Stimulated activated CD4-positive, alpha-beta T cell treated with anti-CD3 and anti-CD28 coated beads, TNF-alpha, amount 100 ng/mL, for 4 hours (primary cell): Measurements from ENCODE around the gene RPS10.
A peak's percentile ranks its signal among the peaks of the same experiment; 100 is the strongest.
"Not testable (repeated sequence)": the region's sequence is repeated elsewhere in the genome, so short reads cannot be mapped to it uniquely, and the experiment has no call there.

Experiments
- DNase-seq, 3 experiments: peaks; one replicate each; pipeline ENCODE4 v3.0.0-alpha.2; 2020; ENCODE audit warnings: low read depth in 3 of 3

Gene RPS10

DNA sequence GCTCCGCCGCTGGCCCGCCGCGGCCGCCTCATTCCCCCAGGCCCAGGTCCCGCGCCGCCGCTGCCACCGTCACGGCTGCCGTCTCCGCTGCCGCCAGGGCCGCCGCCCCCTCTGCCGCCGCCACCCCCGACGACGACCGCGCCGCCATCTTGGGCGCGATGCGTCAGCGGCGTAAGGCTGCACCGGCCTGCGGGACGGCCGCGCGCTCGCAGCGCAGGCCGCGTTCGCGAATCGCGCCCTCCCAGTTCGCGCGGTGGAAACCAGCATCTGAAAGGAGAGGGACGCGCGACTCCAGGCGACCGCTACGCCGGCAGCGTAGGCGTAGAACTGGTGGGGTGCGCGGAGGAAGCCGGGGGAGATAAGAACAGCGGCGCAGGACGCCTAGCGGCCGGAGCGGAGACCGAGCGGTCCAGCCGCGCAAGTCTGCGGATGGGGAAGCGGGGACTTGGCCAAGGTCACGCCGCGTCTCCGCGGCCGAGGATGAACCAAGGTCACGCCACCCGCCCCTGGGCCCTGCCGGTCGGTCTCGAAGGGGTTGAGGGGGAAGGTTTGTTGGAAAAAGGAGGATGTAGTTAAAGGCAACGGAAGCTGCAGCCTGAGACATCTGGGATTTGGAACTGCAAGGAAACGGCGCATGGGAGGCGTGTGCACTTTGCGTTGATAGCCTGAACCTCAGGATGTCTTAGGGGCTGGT is 33.2 kb downstream of the RPS10 start, which contains the start of gene NUDT3:
Gene NUDT3 (minus strand): TSS at position 173 of the 694 bp plus-strand sequence. CDS start 307 bp downstream, outside the sequence.
- DNase-seq = peak; percentile 83 to 90 (median 89)

DNA sequence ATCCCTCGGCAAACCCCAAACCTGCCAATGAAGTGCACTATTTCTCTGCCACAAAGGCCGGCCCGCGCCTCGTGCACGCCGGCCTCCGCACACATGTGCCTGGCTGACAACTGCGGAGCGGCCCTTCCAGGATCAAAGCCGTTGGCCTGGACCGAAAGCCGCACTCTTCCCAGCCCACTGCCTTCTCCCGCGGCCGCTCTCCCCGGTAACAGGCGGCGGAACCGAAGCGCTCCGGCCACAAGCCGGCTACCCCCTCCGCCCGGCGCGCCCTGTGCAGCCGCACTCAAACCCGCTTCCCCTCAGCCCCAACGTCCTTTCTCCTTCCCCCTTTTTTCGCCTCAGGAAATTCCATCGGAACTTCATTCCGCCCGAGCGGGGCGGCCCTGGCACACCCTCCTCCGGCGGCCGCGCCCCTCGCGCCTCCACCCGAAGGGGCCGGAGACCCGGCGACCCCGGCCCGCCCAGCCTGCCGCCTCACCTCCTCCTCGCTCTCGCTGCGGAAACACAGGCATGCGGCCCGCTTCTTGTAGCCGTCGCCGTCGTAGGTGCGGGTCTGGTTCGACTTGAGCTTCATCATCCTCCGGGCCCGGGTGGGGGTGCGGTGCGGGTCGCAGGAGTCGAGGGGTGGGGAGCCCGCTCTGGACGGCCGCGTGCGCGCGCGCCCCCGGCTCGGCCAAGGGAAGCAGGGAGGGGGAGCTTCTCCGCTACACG is 33.9 kb downstream of the RPS10 start:
- DNase-seq = peak; percentile 29 to 42 (median 35)

DNA sequence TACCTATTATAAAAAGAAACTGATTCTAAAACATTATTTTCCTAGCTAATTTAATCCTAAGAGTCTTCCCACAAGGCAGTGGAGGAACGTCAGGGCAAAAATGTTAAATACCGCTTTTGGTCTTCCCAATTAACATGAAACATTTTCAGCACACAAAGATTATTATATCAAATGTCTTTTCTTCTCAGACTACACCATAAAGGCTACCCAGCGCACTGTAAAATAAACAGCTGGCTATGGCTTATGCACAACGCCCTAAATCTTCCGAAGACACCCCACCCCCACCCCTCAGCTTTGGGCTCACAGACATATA is 34.4 kb downstream of the RPS10 start:
- DNase-seq = no peak

DNA sequence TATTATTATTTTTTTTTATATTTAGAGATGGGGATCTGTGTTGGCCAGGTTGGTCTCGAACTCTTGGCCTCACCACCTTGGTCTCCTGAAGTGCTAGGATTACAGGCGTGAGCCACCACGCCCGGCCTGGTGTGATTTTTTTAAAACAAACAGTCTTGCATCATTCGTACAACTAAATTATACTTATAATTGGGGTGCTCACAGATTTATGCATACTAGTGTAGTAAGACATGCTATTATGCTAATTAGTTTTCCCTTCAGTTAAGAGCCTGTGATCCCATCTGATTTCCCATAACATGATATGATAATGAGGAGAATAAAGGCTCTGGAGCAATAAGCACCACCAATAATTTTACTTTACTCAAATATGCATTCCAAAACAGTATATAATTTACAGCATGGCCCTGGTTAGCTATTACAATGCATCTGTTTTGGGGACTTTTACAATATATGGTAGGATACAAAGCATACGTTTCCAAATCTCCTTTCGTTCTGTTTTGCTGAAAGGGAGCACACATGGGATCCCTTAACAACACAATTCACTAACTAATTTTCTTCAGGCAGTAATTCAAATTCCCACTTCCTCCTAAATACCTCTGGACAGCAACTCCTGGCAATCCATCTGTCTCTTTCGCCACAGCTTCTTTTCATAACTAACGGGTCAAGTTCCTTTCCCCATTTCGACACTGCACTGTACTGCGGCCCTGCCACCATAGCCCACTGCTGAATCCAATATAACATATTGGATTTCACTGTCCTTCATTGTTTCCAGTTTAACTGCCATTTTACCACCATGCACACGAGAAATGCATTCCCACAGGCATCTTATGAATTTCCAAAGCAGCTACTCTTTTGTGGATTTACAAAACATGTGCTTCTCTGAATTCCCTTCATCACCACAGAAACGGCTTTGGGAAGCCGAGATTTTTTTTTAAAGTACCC is 35.1 kb downstream of the RPS10 start:
- DNase-seq = no peak

DNA sequence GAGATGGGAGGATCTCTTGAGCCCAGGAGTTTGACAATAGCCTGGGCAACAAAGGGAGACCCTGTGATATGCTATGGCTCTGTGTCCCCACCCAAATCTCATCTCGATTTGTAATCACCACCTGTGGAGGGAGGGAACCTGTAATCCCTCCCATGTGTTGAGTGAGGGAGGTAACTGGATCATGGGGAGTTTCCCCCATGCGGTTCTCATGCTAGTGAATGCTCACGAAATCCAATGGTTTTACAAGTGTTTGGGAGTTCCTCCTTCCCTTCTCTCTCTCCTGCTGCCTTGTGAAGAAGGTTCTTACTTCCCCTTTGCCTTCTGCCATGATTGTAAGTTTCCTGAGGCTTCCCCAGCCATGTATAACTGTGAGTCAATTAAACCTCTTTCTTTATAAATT is 36.8 kb downstream of the RPS10 start:
- DNase-seq = no peak

DNA sequence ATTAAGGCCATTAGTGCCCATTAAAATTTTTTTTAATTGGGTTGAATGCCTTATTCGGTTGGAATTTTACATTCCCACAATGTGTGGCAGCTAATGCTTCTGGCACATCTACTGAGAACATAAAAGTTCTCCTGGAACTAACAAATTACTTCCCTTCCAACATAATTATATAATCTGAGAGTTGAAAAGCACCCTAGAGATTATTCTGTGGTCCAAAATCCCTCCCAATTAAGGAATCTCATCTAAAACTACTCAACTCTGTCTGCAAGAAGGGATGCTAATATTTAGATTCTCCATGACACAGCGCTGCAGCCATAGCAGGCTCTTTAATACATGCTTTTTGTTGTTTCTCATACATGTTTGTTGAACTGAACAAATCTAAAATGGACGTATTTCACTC is 37.4 kb downstream of the RPS10 start:
- DNase-seq = no peak

DNA sequence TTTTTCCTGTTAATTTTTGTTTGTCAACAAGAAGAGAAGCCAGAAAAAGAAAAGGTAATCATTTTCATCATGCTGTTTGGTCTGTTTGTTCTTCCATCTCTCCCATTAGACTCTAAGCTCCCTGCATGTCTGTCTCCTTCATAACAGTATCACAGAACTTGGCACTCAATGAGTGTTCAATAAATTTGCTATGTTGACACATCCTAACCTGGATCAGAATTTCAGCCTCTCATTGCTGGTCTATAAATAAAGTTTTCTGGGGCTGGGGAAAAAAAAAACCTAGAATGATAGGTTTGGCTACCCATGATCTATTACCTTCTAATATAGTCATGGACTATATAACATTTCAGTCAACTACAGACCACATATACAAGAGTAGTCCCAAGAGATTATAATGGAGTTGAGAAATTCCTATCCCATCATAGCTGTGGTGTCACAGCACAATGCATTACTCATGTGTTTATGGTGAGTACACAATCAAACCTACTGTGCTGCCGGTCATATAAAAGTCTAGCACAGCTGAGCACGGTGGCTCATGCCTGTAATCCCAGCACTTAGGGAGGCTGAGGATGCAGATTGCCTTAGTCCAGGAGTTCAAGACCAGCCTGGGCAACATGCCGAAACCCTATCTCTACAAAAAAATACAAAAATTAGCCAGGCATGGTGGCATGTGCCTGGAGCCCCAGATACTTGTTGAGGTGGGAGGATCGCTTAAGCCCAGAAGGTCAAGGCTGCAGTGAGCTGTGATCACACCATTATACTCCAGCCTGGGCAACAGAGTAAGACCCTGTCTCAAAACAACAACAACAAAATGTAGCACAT is 39.3 kb downstream of the RPS10 start:
- DNase-seq = no peak

DNA sequence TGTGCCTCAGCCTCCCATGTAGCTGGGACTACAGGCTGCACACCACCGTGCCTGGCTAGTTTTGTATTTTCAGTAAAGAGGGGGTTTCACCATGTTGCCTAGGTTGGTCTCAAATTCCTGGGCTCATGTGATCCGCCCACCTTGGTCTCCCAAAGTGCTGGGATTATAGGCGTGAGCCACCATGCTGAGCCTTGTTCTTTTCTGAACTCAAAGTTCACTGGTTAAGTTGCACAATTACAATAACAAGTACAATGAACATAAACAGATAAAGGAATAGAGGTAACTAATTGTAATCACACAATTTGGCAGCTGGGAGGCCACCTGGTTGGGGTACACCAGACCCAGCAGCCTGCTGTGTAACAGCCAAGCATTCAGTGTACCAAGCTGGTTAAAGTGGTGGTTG is 40.1 kb downstream of the RPS10 start:
- DNase-seq = no peak

DNA sequence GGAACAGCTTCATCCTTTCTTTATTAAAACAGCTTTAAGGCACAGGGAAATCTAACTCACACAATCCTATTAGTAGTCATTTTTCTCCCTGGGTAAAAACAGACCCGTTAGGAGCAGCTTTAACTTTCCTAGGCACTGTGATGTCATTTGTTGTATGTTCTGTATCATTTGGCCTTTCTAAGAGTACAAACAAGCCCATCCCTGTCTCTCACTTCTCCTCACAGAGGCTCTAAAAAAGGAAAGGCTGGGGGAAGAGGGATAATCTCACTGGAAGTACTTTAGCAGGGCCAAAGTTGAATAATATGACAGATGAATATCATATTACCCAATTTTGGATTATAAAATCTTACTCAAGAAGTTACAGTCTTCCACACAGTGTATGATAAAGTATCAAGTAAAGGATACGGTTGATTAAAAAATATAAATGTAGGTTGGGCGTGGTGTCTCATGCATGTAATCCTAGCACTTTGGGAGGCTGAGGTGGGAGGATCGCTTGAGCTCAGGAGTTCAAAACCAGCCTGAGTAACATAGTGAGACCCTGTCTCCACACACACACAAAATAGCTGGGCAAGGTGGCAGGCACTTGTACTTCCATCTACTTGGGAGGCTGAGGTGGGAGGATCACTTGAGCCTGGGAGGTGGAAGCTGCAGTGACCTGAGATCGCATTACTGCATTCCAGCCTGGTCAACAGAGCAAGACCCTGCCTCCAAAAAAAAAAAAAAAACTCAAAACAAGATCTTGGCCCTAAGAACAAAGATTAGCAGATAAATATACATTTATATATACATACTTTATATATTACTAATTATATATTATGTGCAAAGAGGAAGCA is 41.3 kb downstream of the RPS10 start:
- DNase-seq = no peak

DNA sequence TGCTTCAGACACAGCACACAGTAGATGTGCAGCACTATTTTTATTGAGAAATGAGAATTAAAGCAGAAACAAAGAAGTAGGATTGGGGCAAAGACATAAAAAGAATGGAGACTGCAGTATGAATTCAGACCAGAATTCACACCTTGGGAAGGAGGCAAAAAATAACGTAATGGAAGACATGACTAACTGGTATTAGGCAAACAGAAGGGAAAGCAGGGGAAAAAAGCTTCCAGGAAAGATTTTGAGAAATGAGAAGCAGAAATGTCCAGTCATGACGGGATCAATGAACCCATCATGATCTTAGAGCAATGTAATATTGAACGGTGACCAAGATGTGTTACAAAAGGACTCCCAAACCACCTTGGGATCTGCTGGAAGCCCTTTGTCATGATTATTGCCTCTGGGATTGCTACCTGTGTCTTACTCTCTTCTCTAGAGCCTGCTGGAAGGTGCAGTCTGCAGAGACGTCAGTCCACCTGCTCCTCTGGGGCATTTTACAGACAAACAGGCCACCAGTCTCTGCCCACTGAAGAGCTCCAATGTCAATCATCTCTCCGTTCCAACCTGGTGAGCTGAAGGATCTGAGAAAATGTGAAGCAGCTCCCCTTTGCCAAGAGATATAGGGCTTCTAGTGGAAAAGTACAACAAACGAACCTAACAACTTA is 42.1 kb downstream of the RPS10 start:
- no peak for DNase-seq

DNA sequence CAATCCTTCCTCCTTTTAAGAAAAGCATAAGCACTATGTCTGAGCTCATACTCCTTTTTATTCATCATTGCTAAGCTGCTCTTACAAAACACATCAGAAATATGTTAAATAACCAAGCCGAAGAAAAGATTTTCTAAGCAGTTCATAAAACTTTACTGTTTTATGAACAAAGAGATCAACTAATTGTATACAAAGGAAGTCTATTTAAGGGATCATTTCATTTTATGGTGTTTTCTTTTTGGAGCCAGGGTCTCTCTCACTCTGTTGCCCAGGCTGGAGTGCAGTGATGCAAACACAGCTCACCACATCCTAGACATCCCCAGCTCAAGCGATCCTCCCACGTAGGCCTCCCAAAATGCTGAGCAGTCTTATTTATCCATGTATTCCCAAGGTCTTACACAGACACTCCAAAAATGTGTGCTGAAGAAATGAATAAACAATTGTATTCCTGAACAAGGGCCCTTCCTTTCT is 42.7 kb downstream of the RPS10 start:
- DNase-seq = no peak

DNA sequence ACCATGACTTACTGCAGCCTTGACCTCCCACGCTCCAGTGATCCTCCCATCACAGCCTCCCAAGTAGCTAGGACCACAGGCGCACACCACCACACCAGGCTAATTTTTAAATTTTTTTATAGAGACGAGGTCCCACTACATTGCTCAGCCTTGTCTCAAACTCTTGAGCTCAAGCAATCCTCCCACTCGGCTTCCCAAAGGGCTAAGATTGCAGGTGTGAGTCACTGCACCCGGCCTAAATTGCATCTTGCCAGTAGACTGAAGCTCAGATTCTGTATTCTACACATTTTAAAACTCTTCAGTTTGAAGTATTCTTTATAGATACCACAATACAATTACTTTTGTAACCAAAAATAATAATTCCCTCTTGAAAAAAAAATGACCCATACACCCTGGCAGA is 44.8 kb downstream of the RPS10 start:
- no peak for DNase-seq

DNA sequence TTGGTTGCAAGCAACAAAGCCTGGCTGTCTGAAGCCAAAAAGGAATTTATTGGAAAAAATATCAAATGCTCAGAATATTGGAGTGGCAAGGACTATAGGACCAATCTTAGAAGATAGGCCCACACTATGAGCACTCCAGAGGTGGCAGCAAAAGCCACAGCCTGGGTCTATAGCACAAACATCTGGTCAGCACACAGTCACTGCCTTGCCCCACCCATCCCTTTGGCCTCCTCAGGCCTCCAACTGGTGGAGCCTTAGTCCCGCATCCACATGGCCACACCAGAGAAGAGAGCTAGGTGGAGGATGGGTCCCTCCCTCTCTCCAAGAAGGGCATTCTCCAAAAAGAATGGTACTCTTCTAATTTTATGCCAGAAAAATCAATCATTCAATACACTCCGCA is 47.4 kb downstream of the RPS10 start:
- DNase-seq = no peak

DNA sequence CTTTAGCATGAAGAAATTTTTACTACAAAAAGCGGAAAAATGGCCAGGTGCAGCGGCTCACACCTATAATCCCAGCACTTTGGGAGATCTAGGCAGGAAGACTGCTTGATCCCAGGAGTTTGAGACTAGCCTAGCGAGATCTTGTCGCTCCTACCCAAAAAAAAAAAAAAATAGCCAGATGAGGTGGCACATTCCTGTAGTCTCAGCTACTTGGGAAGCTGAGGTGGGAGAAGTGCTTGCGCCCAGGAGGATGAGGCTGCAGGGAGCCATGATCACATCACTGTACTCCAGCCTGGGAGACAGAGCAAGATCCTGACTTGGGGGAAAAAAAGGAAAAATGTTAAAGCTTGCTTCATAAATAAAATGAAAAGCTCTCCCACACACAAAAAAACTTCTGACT is 47.9 kb downstream of the RPS10 start:
- no peak for DNase-seq

DNA sequence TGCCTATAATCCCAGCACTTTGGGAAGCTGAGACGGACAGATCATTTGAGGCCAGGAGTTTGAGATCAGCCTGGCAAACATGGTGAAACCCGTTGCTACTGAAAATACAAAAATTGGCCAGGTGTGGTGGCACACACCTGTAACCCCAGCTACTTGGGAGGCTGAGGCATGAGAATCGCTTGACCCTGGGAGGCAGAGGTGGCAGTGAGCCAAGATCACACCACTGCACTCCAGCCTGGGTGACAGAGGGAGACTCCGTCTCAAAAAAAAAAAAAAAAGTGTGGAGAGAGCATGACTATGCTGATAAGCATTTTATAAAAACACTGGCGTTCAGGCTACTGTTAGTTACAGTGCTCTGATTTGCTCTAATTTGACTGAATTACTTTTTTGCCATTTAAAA is 48.3 kb downstream of the RPS10 start:
- not testable (repeated sequence) for DNase-seq

DNA sequence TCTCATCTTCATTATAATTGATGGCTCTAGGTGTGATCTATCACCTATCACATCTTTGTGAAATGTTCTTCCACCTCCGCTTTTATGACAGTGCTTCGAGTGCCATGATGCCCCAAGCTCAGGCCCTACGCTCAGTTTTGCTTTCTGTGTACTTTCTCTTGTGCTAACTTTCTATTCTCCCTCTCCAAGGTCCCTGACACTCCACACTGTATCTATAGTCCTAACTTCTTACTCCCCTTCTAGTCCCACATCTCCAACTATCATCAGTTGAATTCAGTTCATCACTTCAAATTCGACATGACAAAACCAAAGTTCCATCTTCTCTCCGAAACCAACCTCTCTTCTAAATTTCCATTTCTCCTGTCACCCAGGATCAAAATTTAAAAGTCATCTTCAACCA is 50.0 kb downstream of the RPS10 start:
- no peak for DNase-seq

DNA sequence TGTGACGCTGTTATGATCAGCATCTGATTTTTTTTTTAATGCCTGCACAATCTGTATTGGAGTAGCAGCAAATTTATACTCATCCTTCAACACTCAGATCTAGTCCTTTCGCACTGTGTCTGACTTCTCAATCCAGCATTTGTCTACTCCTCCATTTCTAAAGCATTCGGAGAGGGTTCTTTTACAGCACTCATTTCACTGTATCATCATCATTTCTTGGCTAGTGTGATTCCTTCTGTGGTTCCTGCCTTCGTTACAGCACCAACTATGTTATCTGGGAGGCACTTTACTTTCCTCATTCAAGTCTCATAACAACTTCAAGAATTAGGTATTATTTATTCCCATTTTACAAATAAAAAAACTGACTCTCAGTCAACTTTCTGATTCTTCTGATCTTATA is 51.4 kb downstream of the RPS10 start:
- no peak for DNase-seq

DNA sequence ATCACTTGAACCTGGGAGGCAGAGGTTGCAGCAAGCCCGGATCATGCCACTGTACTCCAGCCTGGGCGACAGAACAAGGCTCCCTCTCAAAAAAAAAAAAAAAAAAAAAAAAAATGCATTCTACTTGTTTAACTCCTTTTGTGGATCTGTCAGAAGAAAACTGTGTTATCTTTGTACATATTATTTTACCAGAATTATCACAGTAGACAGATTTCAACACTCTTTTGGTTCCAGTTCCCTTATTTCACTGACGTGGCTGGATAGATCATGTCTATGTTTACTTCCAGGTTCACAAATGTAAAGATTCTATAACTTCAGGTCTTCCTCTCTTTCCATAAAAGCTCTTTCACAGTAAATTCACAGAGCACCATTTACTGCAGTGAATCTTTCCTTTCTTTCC is 51.8 kb downstream of the RPS10 start:
- no peak for DNase-seq

DNA sequence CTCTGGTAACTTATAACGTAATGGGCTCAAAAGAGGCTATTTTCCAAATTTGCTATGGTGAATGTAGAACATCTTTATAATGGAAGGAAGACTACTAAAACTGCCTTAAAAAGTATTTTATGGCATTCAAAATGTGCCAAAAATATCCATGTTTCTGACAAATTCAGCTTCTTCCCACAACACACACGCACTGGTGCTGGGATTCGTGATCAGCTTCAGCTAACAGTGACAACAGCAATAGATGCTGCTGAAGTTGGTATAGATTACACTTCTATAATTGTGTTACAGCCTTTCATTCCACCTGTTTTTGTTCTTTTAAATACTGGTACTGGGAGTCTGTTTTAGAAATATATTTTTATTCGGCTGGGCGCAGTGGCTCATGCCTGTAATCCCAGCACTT is 52.4 kb downstream of the RPS10 start:
- no peak for DNase-seq

DNA sequence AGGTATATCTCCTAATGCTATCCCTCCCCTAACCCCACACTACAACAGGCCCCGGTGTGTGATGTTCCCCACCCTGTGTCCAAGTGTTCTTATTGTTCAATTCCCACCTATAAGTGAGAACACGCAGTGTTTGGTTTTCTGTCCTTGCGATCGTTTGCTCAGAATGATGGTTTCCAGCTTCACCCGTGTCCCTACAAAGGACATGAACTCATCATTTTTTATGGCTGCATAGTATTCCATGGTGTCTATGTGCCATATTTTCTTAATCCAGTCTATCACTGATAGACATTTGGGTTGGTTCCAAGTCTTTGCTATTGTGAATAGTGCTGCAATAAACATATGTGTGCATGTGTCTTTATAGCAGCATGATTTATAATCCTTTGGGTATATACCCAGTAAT is 54.0 kb downstream of the RPS10 start:
- not testable (repeated sequence) for DNase-seq
